ENCODE results near the gene MRPS17. TPM values are rescaled to one million over a fixed set of nuclear protein-coding genes. Genes with fewer than 3 reads are reported as not detected.

MRPS17 gene
- total RNA-seq, 2 experiments from 2014 or later = 17.3 to 18.7 TPM

DNA sequence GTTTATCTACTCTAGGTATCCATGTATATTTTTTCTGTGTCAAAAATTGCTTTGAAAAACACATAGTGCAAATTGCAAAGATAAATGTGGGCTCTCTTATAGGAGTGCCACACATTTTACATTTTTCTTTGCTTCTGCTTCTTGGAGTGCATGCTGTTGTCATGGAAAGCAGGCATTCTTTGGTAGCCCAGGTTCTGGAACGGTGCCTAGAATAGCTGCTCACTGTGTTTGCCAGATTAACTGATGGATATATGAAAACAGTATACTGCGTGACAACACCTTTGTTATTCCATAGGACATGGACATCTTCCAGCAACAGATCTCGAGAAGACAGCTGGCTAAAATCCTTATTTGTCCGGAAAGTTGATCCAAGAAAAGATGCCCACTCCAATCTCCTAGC, 26.2 kb downstream of the MRPS17 start:
- no peak overlapping the region for H3K27ac Mint-ChIP-seq
- peaks cover 5% of the 10 kb centered on the region for H3K4me1 Mint-ChIP-seq (ENCODE audit: low read depth)
- intact Hi-C loops (cut with micrococcal nuclease) = no loop called here
- CTCF ChIA-PET = interaction anchor here (1.0 kb wide), 1 partner anchor 73 kb away, joined by 3 read pairs; the partner anchor contains the start of gene PSPH
- no peaks in the 10 kb centered on the region for H3K9me3 Mint-ChIP-seq
- H3K36me3 Mint-ChIP-seq (ENCODE audit: low read depth) = peaks cover 14% of the 10 kb centered on the region
- H3K4me3 Mint-ChIP-seq = no peak overlapping the region
- DNase-seq = no peak
- no peaks in the 10 kb centered on the region for H3K27me3 Mint-ChIP-seq (ENCODE audit: low read depth)

DNA sequence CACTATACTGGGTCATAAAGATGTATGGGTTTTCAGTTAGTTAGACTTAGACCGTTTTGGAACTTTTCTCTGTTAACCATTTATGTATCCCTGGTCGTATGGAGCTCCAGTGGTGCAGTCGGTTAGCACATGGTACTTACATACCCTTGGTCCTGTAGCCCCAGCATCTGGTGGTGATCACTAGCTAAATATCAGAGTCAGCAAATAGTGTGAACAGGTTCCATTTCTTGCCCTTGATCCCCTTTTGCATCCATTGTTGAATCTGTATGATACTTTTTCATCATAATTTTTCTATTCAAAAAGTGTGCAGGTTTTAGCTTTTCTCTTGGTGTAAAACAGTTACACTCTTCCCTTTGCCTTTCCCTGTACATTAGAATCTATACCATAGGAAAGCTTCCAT, 28.6 kb downstream of the MRPS17 start:
- CTCF ChIA-PET = no interaction called here

DNA sequence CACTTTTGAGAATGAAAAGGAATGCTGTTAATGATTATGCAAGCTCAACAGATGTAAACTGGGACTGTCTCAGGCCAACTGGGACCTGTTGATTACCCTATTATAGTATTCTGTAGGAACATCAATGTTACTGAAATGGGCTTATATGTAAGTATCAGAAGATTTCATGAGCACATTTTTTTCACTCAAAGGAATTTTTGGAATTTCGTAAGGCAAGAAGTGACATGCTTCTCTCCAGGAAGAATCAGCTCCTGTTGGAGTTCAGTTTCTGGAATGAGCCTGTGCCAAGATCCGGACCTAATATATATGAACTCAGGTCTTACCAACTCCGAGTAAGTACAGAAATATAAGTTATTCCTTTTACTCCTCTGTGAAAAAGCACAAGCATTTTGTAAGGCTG, 31.9 kb downstream of the MRPS17 start:
- Mint-ChIP-seq H3K27me3 (ENCODE audit: low read depth) (no peaks in the 10 kb centered on the region), H3K27ac (no peak overlapping the region), H3K36me3 (ENCODE audit: low read depth) (peaks cover 21% of the 10 kb centered on the region), H3K4me3 (no peak overlapping the region), H3K4me1 (ENCODE audit: low read depth) (no peaks in the 10 kb centered on the region), H3K9me3 (no peaks in the 10 kb centered on the region)
- intact Hi-C loops (cut with micrococcal nuclease) = no loop called here
- no peak for DNase-seq
- CTCF ChIA-PET = no interaction called here

More for the DNA sequence above, 28.6 kb downstream of the MRPS17 start:
- H3K36me3 Mint-ChIP-seq (ENCODE audit: low read depth) = peaks cover 16% of the 10 kb centered on the region
- no peak overlapping the region for H3K4me3 Mint-ChIP-seq
- no peak for DNase-seq
- no peaks in the 10 kb centered on the region for H3K9me3 Mint-ChIP-seq
- H3K4me1 Mint-ChIP-seq (ENCODE audit: low read depth) = peaks cover 2% of the 10 kb centered on the region
- no peak overlapping the region for H3K27ac Mint-ChIP-seq
- intact Hi-C loops (cut with micrococcal nuclease) = no loop called here
- H3K27me3 Mint-ChIP-seq (ENCODE audit: low read depth) = no peaks in the 10 kb centered on the region

DNA sequence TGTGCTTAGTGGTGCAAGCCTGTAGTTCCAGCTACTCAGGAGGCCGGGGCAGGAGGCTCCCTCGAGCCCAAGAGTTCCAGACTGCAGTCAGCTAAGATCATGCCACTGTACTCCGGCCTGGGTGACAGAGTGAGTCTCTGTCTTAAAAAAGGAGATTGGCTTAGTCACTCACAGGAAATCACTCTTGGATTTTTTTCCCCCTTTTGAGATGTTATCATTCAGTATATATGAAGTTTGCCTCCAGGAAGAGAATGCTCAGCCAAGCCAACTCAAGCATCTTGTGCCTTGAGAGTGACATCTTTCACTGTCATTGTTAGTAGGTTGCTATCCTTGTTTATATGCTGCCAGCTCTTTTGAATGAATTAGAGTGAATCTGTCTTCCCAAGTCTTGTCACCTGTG, 40.7 kb downstream of the MRPS17 start:
- CTCF ChIA-PET = no interaction called here
- no peak for DNase-seq
- Mint-ChIP-seq H3K9me3 (no peaks in the 10 kb centered on the region), H3K36me3 (ENCODE audit: low read depth) (peaks cover 12% of the 10 kb centered on the region), H3K4me3 (no peak overlapping the region), H3K27ac (no peak overlapping the region), H3K4me1 (ENCODE audit: low read depth) (no peaks in the 10 kb centered on the region), H3K27me3 (ENCODE audit: low read depth) (no peaks in the 10 kb centered on the region)
- intact Hi-C loops (cut with micrococcal nuclease) = no loop called here

DNA sequence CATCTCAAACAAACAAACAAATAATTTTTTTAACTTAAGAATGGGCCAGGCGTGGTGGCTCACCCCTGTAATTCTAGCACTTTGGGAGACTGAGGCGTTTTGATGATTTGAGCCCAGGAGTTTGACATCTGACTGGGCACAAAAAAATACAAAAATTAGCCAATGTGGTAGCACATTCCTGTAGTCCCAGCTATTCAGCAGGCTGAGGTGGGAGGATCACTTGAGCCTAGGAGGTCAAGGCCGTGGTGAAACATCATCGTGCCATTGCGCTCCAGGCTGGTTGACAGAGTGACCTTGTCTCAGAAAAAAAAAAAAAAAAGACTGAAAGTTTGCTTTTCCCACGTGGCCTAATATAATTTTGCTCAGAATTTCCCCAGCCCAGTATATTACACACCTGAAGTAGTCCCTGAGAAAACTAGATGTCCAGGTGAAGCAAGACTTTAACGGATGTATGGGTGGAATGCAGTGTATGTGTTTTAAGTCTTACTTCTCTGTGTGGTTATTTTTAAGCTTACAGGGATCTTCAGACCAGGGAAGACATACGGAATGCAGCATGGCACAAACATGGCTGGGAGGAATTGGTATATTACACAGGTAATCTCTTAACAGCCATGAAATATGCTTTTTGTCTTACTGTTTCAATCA, 45.3 kb downstream of the MRPS17 start:
- CTCF ChIA-PET = interaction anchor here (0.6 to 1.2 kb wide), 2 partner anchors 10 to 78 kb away, joined by 3 read pairs; no protein-coding TSS in a partner anchor

DNA sequence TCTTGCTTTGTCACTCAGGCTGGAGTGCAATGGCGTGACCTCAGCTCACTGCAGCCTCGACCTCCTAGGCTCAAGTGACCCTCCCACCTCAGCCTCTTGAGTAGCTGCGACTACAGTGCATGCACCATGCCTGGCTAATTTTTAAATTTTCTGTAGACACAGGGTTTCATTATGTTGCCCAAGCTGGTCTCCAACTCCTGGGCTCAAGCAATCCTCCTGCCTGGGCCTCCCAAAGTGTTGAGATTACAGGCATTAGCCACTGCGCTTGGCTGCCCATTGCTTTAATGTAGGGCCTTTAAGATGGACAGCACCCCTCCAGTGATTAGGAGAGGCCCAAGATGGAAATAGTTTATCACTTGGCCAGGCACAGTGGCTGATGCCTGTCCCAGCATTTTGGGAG, 52.1 kb downstream of the MRPS17 start:
- DNase-seq = no peak
- Mint-ChIP-seq H3K27me3 (ENCODE audit: low read depth) (no peaks in the 10 kb centered on the region), H3K4me3 (no peak overlapping the region), H3K36me3 (ENCODE audit: low read depth) (peaks cover 9% of the 10 kb centered on the region), H3K9me3 (no peaks in the 10 kb centered on the region), H3K27ac (no peak overlapping the region), H3K4me1 (ENCODE audit: low read depth) (peaks cover 13% of the 10 kb centered on the region)
- CTCF ChIA-PET = interaction anchor here (1.1 to 1.9 kb wide), 3 partner anchors 59 to 363 kb away, joined by 3 to 14 read pairs (median 3); no protein-coding TSS in a partner anchor
- intact Hi-C loops (cut with micrococcal nuclease) = loop anchor here (1.0 kb wide), 1 partner anchor 71 kb away; no protein-coding TSS in a partner anchor

More for the DNA sequence above, 45.3 kb downstream of the MRPS17 start:
- H3K9me3 Mint-ChIP-seq = no peaks in the 10 kb centered on the region
- no peak overlapping the region for H3K4me3 Mint-ChIP-seq
- H3K27ac Mint-ChIP-seq = no peak overlapping the region
- H3K4me1 Mint-ChIP-seq (ENCODE audit: low read depth) = peaks cover 13% of the 10 kb centered on the region
- no peaks in the 10 kb centered on the region for H3K27me3 Mint-ChIP-seq (ENCODE audit: low read depth)
- intact Hi-C loops (cut with micrococcal nuclease) = no loop called here
- no peak for DNase-seq
- H3K36me3 Mint-ChIP-seq (ENCODE audit: low read depth) = peaks cover 14% of the 10 kb centered on the region

Other genes with a start within 250 kb of the MRPS17 start
- gene SEPTIN14, start 89.1 kb upstream of the MRPS17 start, total RNA-seq = not detected
- gene ZNF713, start 64.4 kb upstream of the MRPS17 start, total RNA-seq = 1 to 10 TPM; 1.5 to 2.6 TPM
- 10 to 100 TPM; 57.3 to 57.6 TPM for gene NIPSNAP2, start 12.7 kb downstream of the MRPS17 start, total RNA-seq
- gene PSPH, start 99.6 kb downstream of the MRPS17 start, total RNA-seq = 10 to 100 TPM; 15.7 to 18.6 TPM
- 100 to 1,000 TPM; 225 to 231 TPM for gene CCT6A, start 99.9 kb downstream of the MRPS17 start, total RNA-seq
- 100 to 1,000 TPM; 143 to 159 TPM for gene SUMF2, start 112.4 kb downstream of the MRPS17 start, total RNA-seq
- gene PHKG1, start 141.1 kb downstream of the MRPS17 start, total RNA-seq = 1 to 10 TPM; 3.6 to 3.8 TPM
- 100 to 1,000 TPM; 793 TPM for gene CHCHD2, start 154.6 kb downstream of the MRPS17 start, total RNA-seq
- gene NUPR2, start 164.5 kb downstream of the MRPS17 start, total RNA-seq = not detected

All from activated naive CD4-positive, alpha-beta T cell treated with anti-CD3 and anti-CD28 coated beads for 36 hours (primary cell).